ENCODE measurements around the gene BBOX1. TPM values are rescaled to one million over a fixed set of nuclear protein-coding genes. Genes with fewer than 3 reads are reported as not detected.

The BBOX1 gene
- total and polyA plus RNA-seq, 7 donors, result not detected

DNA sequence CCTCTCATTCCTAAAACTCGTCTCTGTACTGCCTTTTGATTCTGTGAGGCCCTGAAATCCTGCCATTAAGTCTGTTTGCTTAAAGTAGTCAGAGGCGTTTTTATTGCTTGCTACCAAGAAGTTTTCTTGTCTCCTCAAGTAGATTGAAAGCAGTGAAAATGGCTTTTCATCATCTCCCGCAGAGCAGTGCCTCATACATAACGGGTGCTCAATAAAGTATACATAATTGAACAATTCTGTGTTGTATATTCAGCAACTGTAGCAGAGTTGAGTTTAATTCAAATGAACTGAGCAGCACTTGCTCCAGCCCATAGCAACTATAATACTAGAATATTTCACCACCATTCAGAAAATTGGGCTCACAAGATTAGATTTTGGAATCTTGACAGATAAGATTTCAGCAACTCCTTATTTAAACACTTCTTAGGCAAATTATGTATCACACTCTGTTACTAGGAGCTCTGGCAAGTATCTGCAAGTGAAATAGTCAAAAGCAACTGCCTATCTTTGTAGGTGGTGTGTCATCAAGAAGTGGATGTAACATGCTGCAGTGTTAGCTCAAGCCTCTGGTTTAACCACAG, 26.7 kb upstream of the BBOX1 start:
- DNase-seq, result no peak
- H3K27ac ChIP-seq, result peak overlapping the region; percentile 10 to 71 (median 44)
- peaks cover 0 to 35% (median 31%) of the 10 kb centered on the region in 4 donors for H3K4me1 ChIP-seq
- H3K36me3 ChIP-seq, result no peaks in the 10 kb centered on the region
- no peaks in the 10 kb centered on the region for H3K27me3 ChIP-seq
- intact Hi-C loops (cut with DNase I), result loop anchor here (5.0 kb wide), 1 partner anchor 82 kb away; no protein-coding TSS in a partner anchor
- TF ChIP-seq POLR2AphosphoS5 (IDR thresholded peaks at IDR 0.05), result peak in 2 of 4 donors; percentile 17 to 43
- no peak for TF ChIP-seq CTCF (IDR thresholded peaks at IDR 0.05)
- 13 to 52% methylated on average over 4 of the region's 4 CpGs for WGBS, 2 donors
- H3K9me3 ChIP-seq, result no peaks in the 10 kb centered on the region
- no peak overlapping the region for H3K4me3 ChIP-seq

DNA sequence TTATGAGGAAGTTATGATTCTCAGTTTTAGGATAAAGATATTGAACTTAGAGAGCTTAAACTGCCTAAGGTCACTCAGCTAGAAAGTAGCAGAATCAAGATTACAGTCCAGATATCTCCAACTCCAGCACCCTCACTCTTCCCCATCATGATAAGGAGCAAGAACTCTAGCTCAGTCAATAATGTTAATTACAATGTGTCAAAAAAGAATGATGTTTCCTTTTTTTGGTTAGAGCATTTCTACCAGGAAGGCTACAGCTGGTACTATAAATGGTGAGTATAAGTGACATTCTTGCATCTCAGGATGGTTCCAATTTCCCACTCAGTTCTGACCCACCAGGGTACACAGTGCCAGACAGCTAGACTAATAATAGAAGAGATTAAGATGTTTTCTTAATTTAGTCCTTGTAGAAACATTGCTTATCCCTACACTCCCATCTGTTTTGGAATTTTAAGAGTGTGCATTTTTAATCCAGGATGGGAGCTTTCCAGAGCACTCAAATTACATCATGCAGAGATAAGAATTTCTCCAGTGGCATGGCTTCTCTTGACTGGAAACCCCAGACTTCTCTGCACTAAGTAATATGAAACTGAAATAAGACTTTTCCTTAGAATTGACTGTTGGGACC, 21.6 kb upstream of the BBOX1 start:
- intact Hi-C loops (cut with DNase I), result no loop called here
- H3K27ac ChIP-seq, result no peak overlapping the region

DNA sequence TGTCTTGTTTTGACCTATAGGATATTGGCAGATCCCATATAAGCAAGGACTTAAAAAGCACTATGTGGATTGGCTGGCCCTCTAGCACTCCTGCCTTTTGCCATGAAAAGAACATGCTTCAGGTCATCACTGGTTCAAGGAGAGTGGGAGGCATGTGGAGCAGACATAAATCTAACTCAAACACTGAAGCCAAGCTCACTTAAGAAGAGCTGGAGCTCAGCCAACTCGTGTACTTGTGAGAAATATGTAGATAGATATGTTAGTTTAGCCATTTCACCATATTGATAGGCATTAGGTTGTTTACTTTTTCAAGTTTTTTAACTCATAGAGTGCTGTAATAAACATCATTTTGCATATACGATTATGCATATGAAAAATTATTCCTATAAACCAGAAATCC, 19.9 kb upstream of the BBOX1 start:
- TF ChIP-seq POLR2A (IDR thresholded peaks at IDR 0.05) (no peak), CTCF (IDR thresholded peaks at IDR 0.05) (no peak), POLR2AphosphoS5 (IDR thresholded peaks at IDR 0.05) (no peak), EP300 (IDR thresholded peaks at IDR 0.05) (no peak)
- no peak overlapping the region for H3K4me3 ChIP-seq
- WGBS, 2 donors, result 54 to 65% methylated on average over 2 of the region's 2 CpGs
- intact Hi-C loops (cut with DNase I), result no loop called here
- no peaks in the 10 kb centered on the region for H3K9me3 ChIP-seq
- no peak overlapping the region for H3K27ac ChIP-seq
- no peaks in the 10 kb centered on the region for H3K27me3 ChIP-seq
- H3K36me3 ChIP-seq, result no peaks in the 10 kb centered on the region
- no peak for DNase-seq
- no peaks in the 10 kb centered on the region for H3K4me1 ChIP-seq

More for the DNA sequence above, 21.6 kb upstream of the BBOX1 start:
- no peak for DNase-seq
- H3K9me3 ChIP-seq, result no peaks in the 10 kb centered on the region
- no peaks in the 10 kb centered on the region for H3K27me3 ChIP-seq
- no peak overlapping the region for H3K4me3 ChIP-seq
- H3K36me3 ChIP-seq, result no peaks in the 10 kb centered on the region
- peaks cover 0 to 8% (median 4%) of the 10 kb centered on the region in 4 donors for H3K4me1 ChIP-seq
- TF ChIP-seq CTCF (IDR thresholded peaks at IDR 0.05), result no peak
- TF ChIP-seq POLR2AphosphoS5 (IDR thresholded peaks at IDR 0.05), result no peak
- TF ChIP-seq EP300 (IDR thresholded peaks at IDR 0.05), result no peak
- no peak for TF ChIP-seq POLR2A (IDR thresholded peaks at IDR 0.05)

- Histone ChIP-seq H3K27ac (no peak overlapping the region), H3K9me3 (no peaks in the 10 kb centered on the region), H3K4me3 (no peak overlapping the region), H3K27me3 (no peaks in the 10 kb centered on the region), H3K36me3 (no peaks in the 10 kb centered on the region), H3K4me1 (no peaks in the 10 kb centered on the region)
- no peak for TF ChIP-seq POLR2A (IDR thresholded peaks at IDR 0.05)
- no peak for TF ChIP-seq EP300 (IDR thresholded peaks at IDR 0.05)
- TF ChIP-seq POLR2AphosphoS5 (IDR thresholded peaks at IDR 0.05), result no peak
- TF ChIP-seq CTCF (IDR thresholded peaks at IDR 0.05), result no peak
- no peak for DNase-seq
- WGBS, 2 donors, result 83 to 87% methylated on average over 1 of the region's 1 CpG
- intact Hi-C loops (cut with DNase I), result no loop called here
Measured at GRCh38 chr11:27022659-27023251, 17.9 kb upstream of the BBOX1 start.

Measured in sigmoid colon (tissue), 7 donors.